GM21619 (cell line): ENCODE measurements around the gene RNASE11.
"Not testable (repeated sequence)": the region's sequence is repeated elsewhere in the genome, so short reads cannot be mapped to it uniquely, and the experiment has no call there.

Source experiments
- ATAC-seq: cut with Tn5 transposase; IDR thresholded peaks from one replicate; pipeline ENCODE4 v1.9.1; 2021; ENCODE audit not compliant: unreplicated experiment

The RNASE11 gene

GRCh38 chr14:20583142-20583541, 4.7 kb downstream of the RNASE11 start:
- no peak for ATAC-seq

GRCh38 chr14:20580242-20580641, 7.6 kb downstream of the RNASE11 start:
- ATAC-seq = no peak

GRCh38 chr14:20578784-20579502, 8.9 kb downstream of the RNASE11 start:
- ATAC-seq = no peak

- no peak for ATAC-seq
Measured at GRCh38 chr14:20578325-20578724, 9.5 kb downstream of the RNASE11 start.

- not testable (repeated sequence) for ATAC-seq
Measured at GRCh38 chr14:20572382-20572990, 15.3 kb downstream of the RNASE11 start.

GRCh38 chr14:20570720-20571119, 17.1 kb downstream of the RNASE11 start:
- ATAC-seq = not testable (repeated sequence)

GRCh38 chr14:20569865-20570264, 17.9 kb downstream of the RNASE11 start:
- ATAC-seq = not testable (repeated sequence)

- no peak for ATAC-seq
Measured at GRCh38 chr14:20569066-20569465, 18.7 kb downstream of the RNASE11 start.

GRCh38 chr14:20568393-20568792, 19.4 kb downstream of the RNASE11 start:
- no peak for ATAC-seq

GRCh38 chr14:20567199-20567598, 20.6 kb downstream of the RNASE11 start:
- not testable (repeated sequence) for ATAC-seq

GRCh38 chr14:20564501-20564997, 23.3 kb downstream of the RNASE11 start:
- ATAC-seq = no peak

GRCh38 chr14:20563971-20564370, 23.8 kb downstream of the RNASE11 start:
- no peak for ATAC-seq

GRCh38 chr14:20560961-20561360, 26.8 kb downstream of the RNASE11 start, which contains the start of gene RNASE9:
TSS of gene RNASE9 (minus strand) at chr14:20561047.
- no peak for ATAC-seq

- ATAC-seq = no peak
Measured at GRCh38 chr14:20559461-20559904, 28.3 kb downstream of the RNASE11 start.

- no peak for ATAC-seq
Measured at GRCh38 chr14:20557212-20557542, 30.6 kb downstream of the RNASE11 start.

GRCh38 chr14:20556500-20557211, 31.1 kb downstream of the RNASE11 start:
- ATAC-seq = no peak

- ATAC-seq = no peak
Measured at GRCh38 chr14:20555845-20556244, 32.0 kb downstream of the RNASE11 start.

GRCh38 chr14:20553024-20553423, 34.8 kb downstream of the RNASE11 start:
- ATAC-seq = no peak

GRCh38 chr14:20551606-20552005, 36.2 kb downstream of the RNASE11 start:
- no peak for ATAC-seq

- ATAC-seq = no peak
Measured at GRCh38 chr14:20550926-20551325, 36.9 kb downstream of the RNASE11 start.

GRCh38 chr14:20548414-20549158, 39.2 kb downstream of the RNASE11 start:
- ATAC-seq = no peak
